GM19025 (cell line): ENCODE measurements around the gene ANKIB1.
"Not testable (repeated sequence)": the region's sequence is repeated elsewhere in the genome, so short reads cannot be mapped to it uniquely, and the experiment has no call there.

Experiments used
- ATAC-seq: cut with Tn5 transposase; IDR thresholded peaks from one replicate; pipeline ENCODE4 v1.9.1; 2021; ENCODE audit warnings: mild to moderate bottlenecking, low read depth, moderate library complexity; ENCODE audit not compliant: unreplicated experiment

The ANKIB1 gene

GRCh38 chr7:92245487-92246359 is at the start of gene ANKIB1, which contains the start of gene KRIT1:
TSS of gene ANKIB1 (plus strand) at chr7:92245974. CDS start at chr7:92294979, 49,005 bp downstream.
TSS of gene KRIT1 (minus strand) at chr7:92245914. CDS start at chr7:92242135, 3,779 bp downstream.
- ATAC-seq = peak; percentile 73

GRCh38 chr7:92200791-92201190 is 45.0 kb upstream of the ANKIB1 start:
- no peak for ATAC-seq

GRCh38 chr7:92205987-92206386 is 39.8 kb upstream of the ANKIB1 start:
- ATAC-seq = no peak

- ATAC-seq = no peak
Measured at GRCh38 chr7:92206672-92207071, 39.1 kb upstream of the ANKIB1 start.

- no peak for ATAC-seq
Measured at GRCh38 chr7:92221766-92222165, 24.0 kb upstream of the ANKIB1 start.

GRCh38 chr7:92226981-92227380 is 18.8 kb upstream of the ANKIB1 start:
- ATAC-seq = no peak

- ATAC-seq = no peak
Measured at GRCh38 chr7:92228100-92228499, 17.7 kb upstream of the ANKIB1 start.

GRCh38 chr7:92228742-92229141 is 17.0 kb upstream of the ANKIB1 start:
- ATAC-seq = no peak

- ATAC-seq = no peak
Measured at GRCh38 chr7:92230547-92230946, 15.2 kb upstream of the ANKIB1 start.

GRCh38 chr7:92242972-92243371 is 2.8 kb upstream of the ANKIB1 start:
- ATAC-seq = no peak

- ATAC-seq = no peak
Measured at GRCh38 chr7:92244808-92245486, 827 bp upstream of the ANKIB1 start.

GRCh38 chr7:92246360-92247101 is 757 bp downstream of the ANKIB1 start:
- peak; percentile 17 for ATAC-seq

- ATAC-seq = no peak
Measured at GRCh38 chr7:92250603-92251002, 4.8 kb downstream of the ANKIB1 start.

- no peak for ATAC-seq
Measured at GRCh38 chr7:92251181-92251580, 5.4 kb downstream of the ANKIB1 start.

GRCh38 chr7:92253251-92253650 is 7.5 kb downstream of the ANKIB1 start:
- no peak for ATAC-seq

- not testable (repeated sequence) for ATAC-seq
Measured at GRCh38 chr7:92254800-92255199, 9.0 kb downstream of the ANKIB1 start.

GRCh38 chr7:92255308-92255707 is 9.5 kb downstream of the ANKIB1 start:
- no peak for ATAC-seq

- ATAC-seq = no peak
Measured at GRCh38 chr7:92259062-92259461, 13.3 kb downstream of the ANKIB1 start.

- no peak for ATAC-seq
Measured at GRCh38 chr7:92259610-92260247, 14.0 kb downstream of the ANKIB1 start.

GRCh38 chr7:92260248-92260781 is 14.5 kb downstream of the ANKIB1 start:
- ATAC-seq = no peak
